IMR-90 (cell line): ENCODE results near the gene MAP1LC3C.

ENCODE experiments used
- BHLHE40 ChIP-seq: fragments of 150-350 bp; IDR thresholded peaks from 2 replicates; pipeline ENCODE4 v1.6.1; 2016; ENCODE audit warnings: mild to moderate bottlenecking, low read depth, low read length
- CHD1 ChIP-seq: IDR thresholded peaks from 2 replicates; pipeline ENCODE4 v1.6.1; 2012; ENCODE audit warnings: low read depth, low read length, improper control_type of control experiment
- CTCF ChIP-seq: conservative IDR thresholded peaks from 2 replicates; pipeline ENCODE4 v1.5.1; 2012; ENCODE audit warnings: mild to moderate bottlenecking, low read depth, low read length, improper control_type of control experiment
- FOS ChIP-seq: fragments of 150-350 bp; IDR thresholded peaks from 2 replicates; pipeline ENCODE4 v1.6.1; 2016; ENCODE audit warnings: low read depth, low read length
- MAZ ChIP-seq: IDR thresholded peaks from 2 replicates; pipeline ENCODE4 v1.6.1; 2012; ENCODE audit warnings: low read depth, mild to moderate bottlenecking, low read length, improper control_type of control experiment, moderate library complexity, borderline replicate concordance
- POLR2A ChIP-seq: IDR thresholded peaks from 2 replicates; pipeline ENCODE4 v1.6.1; 2012; ENCODE audit warnings: mild to moderate bottlenecking, low read depth, low read length
- RAD21 ChIP-seq: IDR thresholded peaks from 2 replicates; pipeline ENCODE4 v1.6.1; 2012; ENCODE audit warnings: low read length, improper control_type of control experiment
- RCOR1 ChIP-seq: IDR thresholded peaks from 2 replicates; pipeline ENCODE4 v1.6.1; 2012; ENCODE audit warnings: mild to moderate bottlenecking, low read length, improper control_type of control experiment; ENCODE audit not compliant: insufficient replicate concordance
- RFX5 ChIP-seq: IDR thresholded peaks from 2 replicates; pipeline ENCODE4 v1.8.0; 2012; ENCODE audit warnings: low read depth, mild to moderate bottlenecking, low read length, moderate library complexity
- SMC3 ChIP-seq: fragments of 150-350 bp; IDR thresholded peaks from 2 replicates; pipeline ENCODE4 v1.6.1; 2016; ENCODE audit warnings: low read depth, mild to moderate bottlenecking, antibody characterized with exemption, low read length, moderate library complexity
- USF2 ChIP-seq: fragments of 150-350 bp; IDR thresholded peaks from 2 replicates; pipeline ENCODE4 v1.6.1; 2017; ENCODE audit warnings: mild to moderate bottlenecking, antibody characterized with exemption, low read length, low read depth

GRCh38 chr1:241972703-241973369 is 26.1 kb downstream of the MAP1LC3C start:
- no peak for TF ChIP-seq CTCF
- TF ChIP-seq USF2: no peak
- no peak for TF ChIP-seq RCOR1
- TF ChIP-seq POLR2A: no peak
- TF ChIP-seq BHLHE40: no peak
- no peak for TF ChIP-seq RAD21
- no peak for TF ChIP-seq MAZ
- TF ChIP-seq SMC3: no peak
- no peak for TF ChIP-seq FOS
- no peak for TF ChIP-seq RFX5
- no peak for TF ChIP-seq CHD1
